Measurements from ENCODE around the gene PRRG3. TPM values are rescaled to one million over a fixed set of nuclear protein-coding genes. Genes with fewer than 3 reads are reported as not detected.

Gene PRRG3
- total and polyA plus RNA-seq, 2 of the 4 experiments (the other 2 are of a cell fraction): not detected

- H3K9me1 ChIP-seq (ENCODE audit: insufficient read depth, low read length): no peaks in the 10 kb centered on the region
- H3K23ac ChIP-seq (ENCODE audit: low read depth, low read length): no peak overlapping the region
- no peak overlapping the region for H2AK9ac ChIP-seq (replicated peaks; ENCODE audit: low read depth, low read length, poor library complexity)
- no peak overlapping the region for H2BK20ac ChIP-seq (ENCODE audit: low read depth, low read length)
- ChIA-PET POLR2A (ENCODE audit: unreplicated experiment) (no interaction called here), CTCF (no interaction called here)
- DNase-seq (no peak), ATAC-seq (ENCODE audit: low read depth) (no peak)
- dilution Hi-C loops (cut with HindIII; ENCODE audit: low sequenced_read_pairs, unreplicated experiment) (no loop called here), in situ Hi-C loops (cut with MboI; ENCODE audit: low sequenced_read_pairs) (loop anchor here (25.0 kb wide), 1 partner anchor 533 kb away; no protein-coding TSS in a partner anchor), intact Hi-C loops (cut with micrococcal nuclease) (no loop called here)
- H4K91ac ChIP-seq (ENCODE audit: insufficient read depth, low read depth, low read length): no peak overlapping the region
- no peaks in the 10 kb centered on the region for H3K4me1 ChIP-seq (ENCODE audit: control insufficient read depth, insufficient read depth, low read length)
- no peak overlapping the region for H2BK15ac ChIP-seq (ENCODE audit: low read depth, low read length)
- no peak overlapping the region for H4K8ac ChIP-seq (ENCODE audit: low read depth in 2 of 2, low read length in 2 of 2)
- H4K20me1 ChIP-seq (ENCODE audit: insufficient read depth, low read length): no peaks in the 10 kb centered on the region
- no TSS peak for BruUV-seq (replicated peaks)
- H3K79me1 ChIP-seq (ENCODE audit: low read depth in 1 of 2, low read length in 2 of 2): no peaks in the 10 kb centered on the region
- no peak for TF ChIP-seq ELK1 (IDR thresholded peaks at IDR 0.05; ENCODE audit: borderline replicate concordance, low read depth, low read length)
- no peak for TF ChIP-seq RFX5 (IDR thresholded peaks at IDR 0.05; ENCODE audit: low read depth, low read length)
- no peak for TF ChIP-seq MAFK (IDR thresholded peaks at IDR 0.05; ENCODE audit: low read depth, low read length)
- TF ChIP-seq MXI1 (IDR thresholded peaks at IDR 0.05; ENCODE audit: borderline replicate concordance, low read depth, low read length): no peak
- TF ChIP-seq RCOR1 (IDR thresholded peaks at IDR 0.05; ENCODE audit: insufficient replicate concordance, low read length): no peak
- TF ChIP-seq CHD1 (IDR thresholded peaks at IDR 0.05; ENCODE audit: low read depth, low read length): no peak
- TF ChIP-seq NFE2L2 (IDR thresholded peaks at IDR 0.05; ENCODE audit: low read depth, low read length): no peak
- TF ChIP-seq BHLHE40 (IDR thresholded peaks at IDR 0.05; ENCODE audit: low read depth, low read length): no peak
- no peak for TF ChIP-seq SMC3 (IDR thresholded peaks at IDR 0.05; ENCODE audit: low read depth, low read length)
- TF ChIP-seq CEBPB (IDR thresholded peaks at IDR 0.05; ENCODE audit: low read depth, low read length): no peak
- TF ChIP-seq FOS (IDR thresholded peaks at IDR 0.05; ENCODE audit: low read depth, low read length): no peak
- TF ChIP-seq CTCF (conservative IDR thresholded peaks at IDR 0.05; ENCODE audit: low read depth, low read length): no peak
- TF ChIP-seq POLR2A (IDR thresholded peaks at IDR 0.05; ENCODE audit: low read depth, low read length): no peak
- TF ChIP-seq USF2 (IDR thresholded peaks at IDR 0.05; ENCODE audit: low read depth, low read length): no peak
- TF ChIP-seq RAD21 (IDR thresholded peaks at IDR 0.05; ENCODE audit: low read length): no peak
- no peak for TF ChIP-seq MAZ (IDR thresholded peaks at IDR 0.05; ENCODE audit: borderline replicate concordance, low read depth, low read length)
- H2AK5ac ChIP-seq (ENCODE audit: low read depth, low read length): no peak overlapping the region
- H3K56ac ChIP-seq (ENCODE audit: extremely low read depth, insufficient read depth, low read length): no peak overlapping the region
- no peaks in the 10 kb centered on the region for H3K36me3 ChIP-seq (ENCODE audit: control insufficient read depth, insufficient read depth, low read length)
- H3K4ac ChIP-seq (ENCODE audit: low read depth, low read length): no peak overlapping the region
- H2BK120ac ChIP-seq (ENCODE audit: low read depth, low read length): no peak overlapping the region
- no peak overlapping the region for H3K18ac ChIP-seq (ENCODE audit: low read depth, low read length)
- H3K27me3 ChIP-seq (ENCODE audit: control insufficient read depth, insufficient read depth, low read length): no peaks in the 10 kb centered on the region
- H3K9me3 ChIP-seq (ENCODE audit: control insufficient read depth, insufficient read depth, low read length): peaks cover 16% of the 10 kb centered on the region; the same call in 1 of the 2 replicates
- no peak overlapping the region for H4K5ac ChIP-seq (ENCODE audit: low read depth, low read length)
- no peak overlapping the region for H3K4me3 ChIP-seq (ENCODE audit: insufficient read depth, low read depth, low read length)
- no peak overlapping the region for H3K14ac ChIP-seq (replicated peaks; ENCODE audit: low read depth, low read length)
- 26% methylated on average over 11 of the region's 19 CpGs; no CpG with 5 or more reads in 1 of the 2 experiments for WGBS, 2 experiments (ENCODE audit: extremely low coverage in 2 of 2, insufficient read length in 1 of 2)
- no peak overlapping the region for H2AFZ ChIP-seq (replicated peaks; ENCODE audit: low read length, poor library complexity)
- no peak overlapping the region for H3K27ac ChIP-seq (ENCODE audit: insufficient read depth, low read length)
- no peak overlapping the region for H3K4me2 ChIP-seq (ENCODE audit: low read depth, low read length)
- H3K9ac ChIP-seq (ENCODE audit: low read depth, low read length): no peak overlapping the region
- H2BK5ac ChIP-seq (ENCODE audit: low read depth, low read length, poor library complexity, severe bottlenecking): no peak overlapping the region
Observed at GRCh38 chrX:151695583-151696340, 504 bp downstream of the PRRG3 start.
